H1 (cell line): ENCODE results near the gene FGF18. TPM values are rescaled to one million over a fixed set of nuclear protein-coding genes. Genes with fewer than 3 reads are reported as not detected.

ENCODE experiments used
- CTCF ChIA-PET: fragments of 300-600 bp; sonication (Branson Sonifier 250); formaldehyde crosslinking; loops from one replicate; lab custom pipeline; 2021; ENCODE audit not compliant: partially characterized antibody; lab: Charles Lee
- POLR2A ChIA-PET: fragments of 300-600 bp; sonication (Branson Sonifier 250); formaldehyde crosslinking; loops from one replicate; lab custom pipeline; 2021; ENCODE audit warnings: inconsistent platforms; ENCODE audit not compliant: partially characterized antibody; lab: Charles Lee
- DNase-seq, 2 experiments: peaks; one replicate each; pipeline versions ENCODE4 v3.0.0 to v3.0.0-alpha.2; 2010 to 2022; ENCODE audit warnings: low spot score in 2 of 2, low read depth in 1 of 2, mixed read lengths in 1 of 2
- FAIRE-seq: peaks from 2 replicates; lab custom pipeline; 2011; peaks lifted over from hg19 to GRCh38; lab: Jason Lieb, UNC
- H2AFZ ChIP-seq: 2 replicates; pipeline ENCODE4 v1.8.1; 2012; ENCODE audit warnings: low read length, inconsistent platforms
- H2AK5ac ChIP-seq: 2 replicates; pipeline ENCODE4 v1.6.1; 2013; ENCODE audit warnings: low read depth, low read length
- H2BK120ac ChIP-seq: replicated peaks from 2 replicates; pipeline ENCODE3; 2013; ENCODE audit warnings: low read depth, low read length, inconsistent platforms
- H2BK12ac ChIP-seq: 2 replicates; pipeline ENCODE4 v1.6.1; 2013; ENCODE audit warnings: low read depth, low read length
- H2BK15ac ChIP-seq: 2 replicates; pipeline ENCODE4 v1.6.1; 2013; ENCODE audit warnings: low read length
- H2BK20ac ChIP-seq: 2 replicates; pipeline ENCODE4 v1.6.1; 2013; ENCODE audit warnings: low read length
- H2BK5ac ChIP-seq: 2 replicates; pipeline ENCODE4 v1.6.1; 2013; ENCODE audit warnings: low read depth, low read length
- H3K14ac ChIP-seq: 2 replicates; pipeline ENCODE4 v1.6.1; 2013; ENCODE audit warnings: inconsistent platforms; ENCODE audit not compliant: insufficient read length
- H3K18ac ChIP-seq: 2 replicates; pipeline ENCODE4 v1.6.1; 2013; ENCODE audit warnings: low read length; ENCODE audit errors: extremely low read depth
- H3K23ac ChIP-seq: 2 replicates; pipeline ENCODE4 v1.6.1; 2013; ENCODE audit warnings: inconsistent platforms; ENCODE audit not compliant: insufficient read length
- H3K23me2 ChIP-seq: 2 replicates; pipeline ENCODE4 v1.6.1; 2013; ENCODE audit warnings: low read depth, low read length
- H3K27ac ChIP-seq: 2 replicates; pipeline ENCODE4 v1.6.1; 2011; ENCODE audit warnings: low read depth, low read length, inconsistent platforms
- H3K27me3 ChIP-seq, 4 experiments: replicated peaks in 1 of 4; 1 replicate in 1 of 4; 2 replicates in 3 of 4; pipeline versions ENCODE4 v1.6.1 to v1.8.1; 2011 to 2013; ENCODE audit warnings: low read length in 3 of 4, mild to moderate bottlenecking in 3 of 4, inconsistent platforms in 2 of 4, mixed read lengths in 2 of 4, moderate library complexity in 1 of 4; ENCODE audit not compliant: control insufficient read depth in 3 of 4, insufficient read depth in 3 of 4; ENCODE audit errors: extremely low read depth in 1 of 4
- H3K36me3 ChIP-seq, 4 experiments: 2 replicates each; pipeline versions ENCODE4 v1.6.1 to v1.8.1; 2011 to 2013; ENCODE audit warnings: mild to moderate bottlenecking in 4 of 4, low read length in 3 of 4, moderate library complexity in 2 of 4, control low read depth in 1 of 4, inconsistent platforms in 1 of 4; ENCODE audit not compliant: insufficient read depth in 4 of 4, control insufficient read depth in 2 of 4
- H3K4ac ChIP-seq: replicated peaks from 2 replicates; pipeline ENCODE3; 2013; ENCODE audit warnings: low read length, low read depth, mixed read lengths, inconsistent platforms; ENCODE audit not compliant: insufficient read length
- H3K4me1 ChIP-seq, 4 experiments: replicated peaks in 1 of 4; 1 replicate in 1 of 4; 2 replicates in 3 of 4; pipeline versions ENCODE4 v1.6.1 to v1.8.1; 2011 to 2013; ENCODE audit warnings: low read length in 3 of 4, inconsistent platforms in 2 of 4, mixed read lengths in 1 of 4; ENCODE audit not compliant: insufficient read depth in 4 of 4, control insufficient read depth in 3 of 4
- H3K4me2 ChIP-seq, 2 experiments: 2 replicates each; pipeline versions ENCODE4 v1.6.1 to v1.8.1; 2011 to 2013; ENCODE audit warnings: low read depth in 2 of 2, low read length in 2 of 2, control low read depth in 1 of 2, inconsistent platforms in 1 of 2, mild to moderate bottlenecking in 1 of 2; ENCODE audit not compliant: insufficient read depth in 1 of 2
- H3K4me3 ChIP-seq, 4 experiments: fragments of 200-600, 300-600 bp in 1 of 4; sonication (generic), shearing (Covaris generic), sonication (Bioruptor Twin) in 1 of 4; 2 replicates each; pipeline versions ENCODE4 v1.5.1 to v1.8.1; 2011 to 2016; ENCODE audit warnings: low read length in 4 of 4, low read depth in 3 of 4, control low read depth in 2 of 4, inconsistent platforms in 2 of 4, mild to moderate bottlenecking in 2 of 4, mixed read lengths in 1 of 4, moderate library complexity in 1 of 4; ENCODE audit not compliant: insufficient read depth in 2 of 4; ENCODE audit errors: extremely low read depth in 1 of 4
- H3K56ac ChIP-seq: replicated peaks from 2 replicates; pipeline ENCODE3; 2013; ENCODE audit warnings: low read depth, mild to moderate bottlenecking, mixed read lengths, low read length, inconsistent platforms; ENCODE audit not compliant: insufficient read length
- H3K79me1 ChIP-seq: 2 replicates; pipeline ENCODE4 v1.6.1; 2013; ENCODE audit warnings: low read depth, low read length, control low read depth
- H3K79me2 ChIP-seq, 2 experiments: 2 replicates each; pipeline versions ENCODE4 v1.6.1 to v1.8.1; 2012 to 2013; ENCODE audit warnings: low read length in 2 of 2, mild to moderate bottlenecking in 2 of 2, inconsistent platforms in 1 of 2; ENCODE audit not compliant: insufficient read depth in 2 of 2, control insufficient read depth in 1 of 2
- H3K9ac ChIP-seq, 4 experiments: replicated peaks in 1 of 4; 1 replicate in 1 of 4; 2 replicates in 3 of 4; pipeline versions ENCODE4 v1.6.1 to v1.8.1; 2011 to 2013; ENCODE audit warnings: low read depth in 3 of 4, low read length in 3 of 4, control low read depth in 2 of 4, mild to moderate bottlenecking in 2 of 4, moderate library complexity in 2 of 4, inconsistent platforms in 1 of 4; ENCODE audit errors: extremely low read depth in 1 of 4
- H3K9me3 ChIP-seq, 2 experiments: 2 replicates each; pipeline versions ENCODE4 v1.6.1 to v1.8.1; 2012 to 2013; ENCODE audit warnings: mild to moderate bottlenecking in 2 of 2, moderate library complexity in 2 of 2, control low read depth in 1 of 2, inconsistent platforms in 1 of 2, low read depth in 1 of 2, low read length in 1 of 2, mixed read lengths in 1 of 2; ENCODE audit not compliant: insufficient read depth in 2 of 2
- H4K20me1 ChIP-seq, 2 experiments: replicated peaks in 1 of 2; 2 replicates each; pipeline versions ENCODE3 to v1.8.1; 2011 to 2013; ENCODE audit warnings: inconsistent platforms in 2 of 2, low read length in 2 of 2, mild to moderate bottlenecking in 1 of 2; ENCODE audit not compliant: insufficient read depth in 2 of 2, control insufficient read depth in 1 of 2
- H4K5ac ChIP-seq: 2 replicates; pipeline ENCODE4 v1.6.1; 2013; ENCODE audit warnings: low read length, low read depth, mixed read lengths, inconsistent platforms; ENCODE audit not compliant: insufficient read length
- H4K8ac ChIP-seq: 2 replicates; pipeline ENCODE4 v1.8.0; 2013; ENCODE audit warnings: mild to moderate bottlenecking, moderate library complexity, low read length, inconsistent platforms; ENCODE audit not compliant: insufficient read depth; ENCODE audit errors: extremely low read depth
- H4K91ac ChIP-seq: replicated peaks from 2 replicates; pipeline ENCODE3; 2013; ENCODE audit warnings: low read length, mixed read lengths, inconsistent platforms; ENCODE audit not compliant: insufficient read length
- ASH2L ChIP-seq: fragments of 200-600, 300-600 bp; sonication (generic); IDR thresholded peaks from one replicate; pipeline ENCODE4 v1.7.1; 2017; ENCODE audit warnings: low read length
- ATF2 ChIP-seq: IDR thresholded peaks from 2 replicates; pipeline ENCODE4 v1.6.1; 2012; ENCODE audit warnings: low read length, inconsistent platforms
- ATF3 ChIP-seq: IDR thresholded peaks from 2 replicates; pipeline ENCODE4 v1.6.1; 2011; ENCODE audit warnings: low read depth, mild to moderate bottlenecking, low read length; ENCODE audit not compliant: insufficient read depth
- BCL11A ChIP-seq, 2 experiments: IDR thresholded peaks; one replicate each; pipeline ENCODE4 v1.6.1; 2011; ENCODE audit warnings: low read depth in 2 of 2, low read length in 2 of 2, mild to moderate bottlenecking in 2 of 2
- CHD2 ChIP-seq: IDR thresholded peaks from 2 replicates; pipeline ENCODE4 v1.6.1; 2012; ENCODE audit warnings: low read length, improper control_type of control experiment
- E2F6 ChIP-seq: IDR thresholded peaks from 2 replicates; pipeline ENCODE4 v1.6.1; 2012; ENCODE audit warnings: inconsistent platforms
- JUN ChIP-seq: IDR thresholded peaks from 2 replicates; pipeline ENCODE4 v1.6.1; 2011; ENCODE audit warnings: low read depth, mild to moderate bottlenecking, improper control_type of control experiment, low read length
- POU5F1 ChIP-seq: IDR thresholded peaks from 2 replicates; pipeline ENCODE4 v1.6.1; 2011; ENCODE audit warnings: low read depth, mild to moderate bottlenecking, low read length, moderate library complexity
- RBBP5 ChIP-seq: IDR thresholded peaks from 2 replicates; pipeline ENCODE4 v1.7.1; 2012; ENCODE audit warnings: low read depth, mild to moderate bottlenecking, inconsistent platforms, low read length, moderate library complexity, borderline replicate concordance
- SIRT6 ChIP-seq: IDR thresholded peaks from one replicate; pipeline ENCODE4 v1.7.1; 2012; ENCODE audit warnings: low read length, inconsistent platforms
- SRF ChIP-seq: IDR thresholded peaks from 2 replicates; pipeline ENCODE4 v1.6.1; 2011; ENCODE audit warnings: mild to moderate bottlenecking, low read depth, low read length, moderate library complexity
- TEAD4 ChIP-seq: IDR thresholded peaks from 2 replicates; pipeline ENCODE4 v1.6.1; 2012; ENCODE audit warnings: low read depth, low read length, inconsistent platforms, mixed read lengths
- WGBS, 2 experiments: shearing (Covaris generic) in 1 of 2; methylation state at CpG; one replicate each; pipeline versions ENCODE4 v1.1.6 to v1.1.7; 2013 to 2015; ENCODE audit warnings: low lambda C conversion rate in 2 of 2, mixed read lengths in 2 of 2, inconsistent platforms in 1 of 2, low coverage in 1 of 2, missing lambda C conversion rate in 1 of 2; ENCODE audit not compliant: insufficient replicate concordance in 2 of 2, insufficient coverage in 1 of 2, insufficient read length in 1 of 2; ENCODE audit errors: extremely low coverage in 1 of 2, missing lambda C conversion rate in 1 of 2; 5-methylcytosine and 5-hydroxymethylcytosine counted together
- polyA plus RNA-seq, 7 experiments: library from polyadenylated mRNA; depleted of rRNA in 3 of 7; stranded (reverse) in 5 of 7; unstranded in 2 of 7; fragments of >200 nt in 5 of 7; fragments of 200-250 nt in 2 of 7; gene quantifications; 1 replicate in 5 of 7; 2 replicates in 1 of 7; 4 replicates in 1 of 7; pipeline versions ENCODE4 v1.2.1 to v1.2.3, GENCODE V29; 2011 to 2013; ENCODE audit warnings: missing spikeins in 2 of 7, mixed read lengths in 2 of 7
- total RNA-seq: library from RNA; stranded (reverse); fragmentation: NEBNext Ultra II Directional; extraction: Animal tissue kit (Norgen Biotek cat#: 25700); gene quantifications from 2 replicates; pipeline ENCODE4 v1.2.1, GENCODE V29; 2021

FGF18 gene
- total and polyA plus RNA-seq, 2 of the 8 experiments (the other 6 are each of a cell fraction or from before 2014, with no cell fraction given): 0.54 to 1.3 TPM

GRCh38 chr5:171371326-171371725 lies 48.1 kb upstream of the FGF18 start:
- Histone ChIP-seq H3K23ac (no peak overlapping the region), H3K27ac (no peak overlapping the region), H2BK15ac (no peak overlapping the region), H4K5ac (no peak overlapping the region), H3K14ac (no peak overlapping the region), H3K4me2 (no peak overlapping the region), H2BK120ac (no peak overlapping the region), H3K9ac (no peak overlapping the region), H4K91ac (no peak overlapping the region), H2BK12ac (no peak overlapping the region), H3K56ac (no peak overlapping the region), H3K9me3 (no peaks in the 10 kb centered on the region), H3K27me3 (no peaks in the 10 kb centered on the region), H3K23me2 (no peaks in the 10 kb centered on the region), H2AFZ (peak overlapping the region; percentile 67), H4K20me1 (no peaks in the 10 kb centered on the region), H3K79me2 (no peaks in the 10 kb centered on the region), H2AK5ac (no peak overlapping the region), H2BK5ac (no peak overlapping the region), H3K18ac (no peak overlapping the region), H4K8ac (no peak overlapping the region), H3K4me1 (no peaks in the 10 kb centered on the region), H3K79me1 (0 out of 2 replicates have a peak, but pooled peaks cover 2% of the 10 kb centered on the region), H3K36me3 (no peaks in the 10 kb centered on the region), H2BK20ac (no peak overlapping the region), H3K4ac (no peak overlapping the region), H3K4me3 (no peak overlapping the region)
- ChIA-PET CTCF (interaction anchor here (0.7 to 2.7 kb wide), 8 partner anchors 8 to 56 kb away, joined by 3 to 10 read pairs (median 3); no protein-coding TSS in a partner anchor), POLR2A (interaction anchor here (1.2 to 10.9 kb wide), 2 partner anchors 17 to 23 kb away, joined by 5 to 105 read pairs; partner anchors contain the start of gene NPM1)
- DNase-seq (no peak), FAIRE-seq (no peak)
- 92% methylated on average over 13 of the region's 13 CpGs; no CpG with 5 or more reads in 1 of the 2 experiments for WGBS, 2 experiments
- TF ChIP-seq ATF2 (no peak), POU5F1 (no peak), RBBP5 (no peak), JUN (no peak), TEAD4 (no peak), CHD2 (no peak), ATF3 (no peak), ASH2L (no peak), E2F6 (no peak), SRF (no peak), SIRT6 (no peak), BCL11A (IDR thresholded peaks at IDR 0.05; ENCODE audit: low read depth in 2 of 2, low read length in 2 of 2) (no peak)
